GM21737 (cell line): ENCODE measurements around the gene CACNA2D4.

Source experiments
- ATAC-seq: cut with Tn5 transposase; IDR thresholded peaks from one replicate; pipeline ENCODE4 v1.9.1; 2021; ENCODE audit warnings: mild to moderate bottlenecking, moderate library complexity; ENCODE audit not compliant: unreplicated experiment

Gene CACNA2D4

DNA sequence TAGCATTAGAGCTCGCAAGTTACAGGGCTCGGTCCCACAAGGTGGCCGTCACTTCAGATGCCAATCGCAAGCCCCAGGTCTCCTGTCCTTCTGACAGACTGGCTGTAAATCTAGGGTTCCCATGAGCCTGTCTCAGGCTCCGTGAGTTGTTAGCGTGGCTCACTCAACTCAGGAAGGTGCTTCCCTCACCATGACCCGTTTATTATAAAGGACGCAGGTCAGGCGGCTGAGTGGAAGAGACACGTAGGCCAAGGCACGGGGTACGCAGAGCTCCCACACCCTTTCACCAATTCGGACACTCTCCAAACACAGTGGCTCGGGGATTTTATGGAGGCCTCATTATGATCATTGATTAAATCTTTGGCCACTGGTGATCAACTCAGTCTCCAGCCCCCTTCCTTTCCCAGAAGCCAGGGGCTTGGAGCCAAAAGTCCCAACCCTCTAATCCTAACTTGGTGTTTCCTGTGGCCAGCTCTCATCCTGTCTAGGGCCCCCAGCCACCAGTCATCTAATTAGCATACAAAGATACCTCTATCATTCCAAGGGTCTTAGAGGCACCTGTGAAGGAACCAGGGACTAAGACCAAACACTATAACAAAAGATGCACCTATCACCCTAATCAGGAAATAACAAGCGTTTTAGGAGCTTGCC is 123.9 kb downstream of the CACNA2D4 start:
- no peak for ATAC-seq

DNA sequence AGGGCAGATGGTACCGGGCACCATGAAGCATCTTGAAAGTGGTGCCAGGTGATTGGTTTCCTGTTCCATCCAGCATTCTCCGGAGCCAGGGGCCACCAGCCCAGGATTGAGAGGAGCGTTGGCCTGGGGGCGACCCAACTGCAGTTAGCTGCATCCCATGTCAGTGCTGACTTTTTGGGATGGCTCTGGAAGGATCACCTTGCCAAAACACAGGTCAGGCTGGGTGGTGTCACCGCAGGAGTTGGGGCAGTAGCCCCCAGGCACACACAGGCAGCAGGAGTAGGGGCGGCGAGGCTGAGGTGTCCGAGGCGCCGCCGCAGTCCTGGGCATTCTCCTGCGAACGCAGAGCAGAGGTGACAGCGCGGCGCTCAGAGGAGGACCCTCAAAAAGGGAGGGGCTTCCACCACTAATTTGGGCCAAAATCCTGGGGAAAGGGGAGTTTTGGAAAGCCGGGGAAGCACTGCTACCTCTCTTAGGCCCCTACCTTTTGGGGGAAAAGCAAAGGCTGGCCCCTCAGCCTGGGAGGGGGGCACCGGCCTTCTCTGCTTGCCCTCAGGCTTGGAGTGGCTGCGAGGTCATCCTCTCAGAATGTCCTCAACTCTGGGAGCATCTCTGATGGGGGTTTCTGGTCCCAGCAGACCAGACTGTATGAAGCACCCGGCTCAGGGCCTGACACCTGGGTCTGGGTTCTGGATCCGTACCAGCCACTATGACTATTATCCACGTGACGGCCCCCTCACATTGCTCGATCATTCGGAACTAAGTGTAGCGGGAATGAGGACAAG is 124.8 kb downstream of the CACNA2D4 start:
- ATAC-seq, result no peak

DNA sequence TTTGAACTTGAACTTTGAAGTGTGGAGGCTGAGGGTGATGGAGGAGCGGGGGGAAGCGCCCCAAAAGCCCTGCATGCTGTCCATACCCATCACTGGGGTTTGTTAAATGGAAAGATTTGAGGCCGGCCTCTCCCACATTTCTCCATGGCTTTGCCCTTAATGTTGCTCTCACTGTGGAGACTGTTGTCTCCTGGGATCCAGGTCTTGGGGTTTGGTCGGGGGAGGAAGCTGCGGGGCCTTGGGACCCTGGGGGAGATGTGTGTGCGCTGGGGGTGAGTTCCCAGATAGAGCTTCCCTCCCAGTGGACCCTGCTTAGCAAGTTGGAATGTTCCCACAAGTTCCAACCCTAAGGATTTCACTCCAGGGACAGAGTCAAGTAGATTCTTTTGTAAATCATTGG is 126.0 kb downstream of the CACNA2D4 start:
- ATAC-seq, result no peak

DNA sequence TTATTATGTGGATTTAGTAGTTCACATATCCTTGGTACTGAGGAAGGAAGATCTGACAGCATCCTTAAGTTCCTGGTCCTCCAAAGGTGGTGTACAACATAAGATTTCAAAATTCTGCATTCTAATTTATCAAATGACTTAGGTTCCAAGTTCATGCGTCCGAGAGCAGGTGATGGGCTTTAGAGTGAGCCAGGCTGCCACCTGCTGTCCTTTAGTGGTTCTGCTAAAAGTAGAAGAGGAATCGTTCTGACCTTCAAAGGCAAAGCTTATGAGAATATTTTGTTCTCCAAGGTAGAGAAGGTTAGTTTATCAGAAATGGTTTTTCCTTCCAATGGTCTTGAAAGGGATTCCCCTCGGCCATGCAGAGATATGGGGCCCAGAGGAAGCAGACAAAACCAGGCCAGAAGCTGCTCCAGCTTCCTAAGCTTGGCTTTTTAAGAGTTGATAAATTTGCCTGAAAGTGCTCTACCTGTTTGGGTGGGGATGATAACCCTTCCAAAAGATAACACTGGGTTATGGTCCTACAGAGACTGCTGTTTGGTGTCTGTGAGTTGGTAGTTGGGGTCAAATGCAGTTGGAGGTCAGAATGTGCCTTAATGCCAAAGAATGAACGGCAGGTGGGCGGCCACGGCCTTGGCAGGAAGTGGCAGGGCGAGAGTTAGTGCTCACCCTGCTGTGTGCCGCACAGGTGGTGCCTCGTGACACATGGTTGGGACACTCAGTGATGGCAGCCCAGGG is 127.2 kb downstream of the CACNA2D4 start:
- no peak for ATAC-seq

DNA sequence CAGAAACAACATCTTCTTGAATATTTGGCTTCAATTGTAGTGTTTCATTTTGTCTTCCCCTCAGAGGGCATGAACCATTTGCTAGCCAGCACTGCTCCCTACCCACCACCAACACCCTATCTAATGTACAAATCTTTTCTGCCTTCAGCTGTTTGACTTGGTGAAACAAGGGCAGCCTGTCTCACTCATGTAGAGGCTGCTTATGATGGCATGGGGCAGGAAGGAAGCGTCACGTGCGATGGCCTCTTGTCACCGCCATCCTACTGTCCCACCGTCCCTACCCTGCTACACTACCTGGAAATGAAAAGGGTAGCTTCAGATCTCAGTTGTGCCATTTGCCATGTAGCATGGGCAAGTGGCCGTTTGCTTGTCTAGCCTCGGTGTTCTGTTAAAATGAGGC is 128.0 kb downstream of the CACNA2D4 start:
- ATAC-seq, result no peak

DNA sequence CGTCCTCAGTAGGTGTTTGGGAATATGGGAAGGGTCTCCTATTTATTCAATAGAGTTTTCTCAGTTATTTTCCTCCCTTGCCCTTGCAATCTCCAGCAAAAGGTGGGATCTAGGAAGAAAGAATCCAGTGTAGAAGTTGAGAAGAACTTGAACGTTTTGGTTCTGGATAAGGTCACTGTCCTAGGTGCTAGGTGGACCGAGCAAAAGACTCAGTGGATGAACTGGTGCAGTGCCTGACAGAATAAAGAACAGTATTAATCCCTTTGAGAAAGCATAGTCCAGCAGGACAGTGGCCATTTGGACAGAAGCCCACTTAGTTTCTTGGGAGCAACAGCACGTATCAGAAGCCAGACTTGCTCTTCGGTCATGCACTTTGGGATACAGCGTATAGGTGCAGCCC is 130.7 kb downstream of the CACNA2D4 start:
- ATAC-seq, result no peak

DNA sequence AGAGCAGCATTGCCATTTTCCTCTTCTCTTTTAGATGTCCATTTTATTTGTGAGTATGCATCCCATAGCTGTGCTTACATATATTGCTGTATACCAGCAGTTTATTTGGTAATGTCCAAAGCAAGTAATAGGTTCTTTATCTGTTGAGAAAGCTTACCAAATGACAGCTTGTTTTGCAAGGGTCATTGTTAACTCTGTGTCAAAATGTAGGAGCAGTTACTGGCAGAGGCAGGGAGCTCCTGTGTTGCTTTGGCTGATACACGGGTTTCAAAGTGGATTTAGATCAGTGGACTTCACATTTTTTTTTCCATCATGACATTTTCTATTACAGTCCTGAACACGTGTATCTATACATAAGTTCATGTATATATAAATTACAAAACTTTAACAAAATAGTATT is 136.2 kb downstream of the CACNA2D4 start:
- ATAC-seq, result no peak

DNA sequence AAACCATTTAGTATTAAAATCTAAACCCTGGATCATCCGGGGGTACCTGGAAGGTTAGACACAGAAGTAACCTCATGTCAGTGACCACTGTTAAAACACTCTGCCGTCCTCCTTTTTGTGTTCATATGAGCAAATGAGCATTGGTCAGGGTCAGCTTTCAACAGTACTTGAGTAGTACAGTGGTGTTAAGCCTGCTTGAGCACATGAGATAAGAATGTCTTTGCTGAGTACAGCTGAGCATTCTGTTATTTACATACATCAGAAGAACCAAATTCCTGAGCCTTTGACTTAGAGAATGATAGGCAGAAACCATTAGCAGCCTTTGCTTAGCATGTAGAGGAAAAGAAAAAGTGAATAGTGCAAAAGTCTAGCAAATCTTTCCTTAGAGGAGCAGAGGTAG is 136.7 kb downstream of the CACNA2D4 start:
- ATAC-seq, result no peak

DNA sequence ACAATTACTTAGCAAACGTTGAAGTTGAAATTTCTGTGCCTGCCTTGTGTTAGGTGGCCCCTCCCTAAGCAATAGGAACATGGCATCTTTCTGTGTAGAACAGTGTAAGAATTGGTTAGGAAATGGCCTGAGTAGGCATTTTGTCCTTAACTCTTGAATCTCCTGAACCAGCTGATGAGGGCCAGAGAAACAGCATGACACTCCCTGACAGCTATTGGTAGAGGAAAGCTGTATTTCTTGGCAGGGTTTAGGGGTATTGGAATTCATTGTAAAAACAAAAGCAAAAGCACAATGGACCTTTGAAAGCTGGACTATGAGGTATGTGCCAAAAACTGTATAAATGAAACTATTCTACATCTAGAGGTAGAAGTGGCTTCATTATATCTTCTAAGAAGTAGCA is 138.7 kb downstream of the CACNA2D4 start:
- no peak for ATAC-seq

DNA sequence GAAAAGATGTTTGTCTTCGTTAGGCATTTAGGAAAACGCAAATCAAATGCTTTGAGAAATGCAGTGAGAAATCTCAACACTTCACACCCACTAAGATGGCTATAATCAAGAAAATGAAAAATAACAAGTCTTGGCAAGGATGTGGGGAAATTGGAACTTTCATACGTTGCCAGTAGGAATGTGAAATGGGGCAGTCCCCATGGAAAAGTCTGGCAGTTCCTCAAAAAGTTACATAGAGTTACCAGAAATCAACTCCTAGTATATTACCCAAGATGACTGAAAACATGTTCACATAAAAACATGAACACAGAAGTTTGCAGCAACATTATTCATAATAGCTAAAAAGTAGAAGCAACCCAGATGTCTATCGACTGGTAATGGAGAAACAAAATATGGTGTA is 139.5 kb downstream of the CACNA2D4 start:
- no peak for ATAC-seq

DNA sequence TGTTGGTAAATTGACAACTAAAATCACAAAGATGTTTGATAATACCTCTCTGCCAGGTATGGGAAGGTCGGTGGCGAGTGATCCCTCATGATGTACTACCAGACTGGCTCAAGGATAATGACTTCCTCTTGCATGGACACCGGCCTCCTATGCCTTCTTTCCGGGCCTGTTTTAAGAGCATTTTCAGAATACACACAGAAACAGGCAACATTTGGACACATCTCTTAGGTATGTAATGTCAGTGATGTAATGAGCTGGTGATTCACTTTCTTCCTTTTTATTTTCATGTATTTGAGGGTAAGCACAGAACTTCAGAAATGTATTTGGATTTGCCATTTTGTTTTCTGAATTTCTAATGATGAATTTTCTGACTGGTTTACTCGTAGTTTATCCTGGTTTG is 140.7 kb downstream of the CACNA2D4 start:
- ATAC-seq, result no peak

DNA sequence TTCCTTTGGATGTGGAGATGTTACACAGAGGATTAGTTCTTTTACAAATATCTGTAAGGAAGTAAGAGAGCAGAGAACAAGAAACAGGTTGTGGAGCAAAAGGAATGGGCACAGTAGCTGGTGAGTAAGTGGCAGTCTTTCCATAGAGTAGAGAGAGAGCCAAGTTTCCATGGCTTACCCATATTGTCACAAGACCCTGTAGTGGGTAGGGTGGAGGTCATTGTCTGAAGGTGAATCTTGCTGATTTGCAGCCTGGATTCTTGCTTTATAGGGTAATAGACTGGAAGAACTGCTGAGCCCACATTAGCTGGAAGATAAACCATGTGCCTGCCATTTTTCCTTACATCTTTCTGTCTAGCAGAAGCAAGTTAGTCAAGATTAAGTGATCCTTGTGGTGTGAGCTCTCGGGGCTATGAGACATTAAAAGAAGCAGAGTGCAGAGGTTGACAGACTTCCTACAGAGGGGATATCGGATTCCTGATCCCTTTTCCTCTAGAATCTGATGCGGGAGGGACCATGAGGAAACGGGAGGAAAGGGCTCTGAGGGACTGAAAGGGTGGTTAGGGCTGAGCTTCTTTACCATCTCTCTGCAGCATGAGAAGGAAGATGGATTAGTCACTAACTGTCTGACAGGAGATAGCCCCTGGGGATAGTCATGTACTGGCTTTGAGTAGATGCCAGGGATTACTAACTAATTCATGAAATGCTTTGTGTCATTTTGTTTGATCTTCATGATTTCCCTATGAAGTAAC is 142.1 kb downstream of the CACNA2D4 start:
- ATAC-seq, result no peak

DNA sequence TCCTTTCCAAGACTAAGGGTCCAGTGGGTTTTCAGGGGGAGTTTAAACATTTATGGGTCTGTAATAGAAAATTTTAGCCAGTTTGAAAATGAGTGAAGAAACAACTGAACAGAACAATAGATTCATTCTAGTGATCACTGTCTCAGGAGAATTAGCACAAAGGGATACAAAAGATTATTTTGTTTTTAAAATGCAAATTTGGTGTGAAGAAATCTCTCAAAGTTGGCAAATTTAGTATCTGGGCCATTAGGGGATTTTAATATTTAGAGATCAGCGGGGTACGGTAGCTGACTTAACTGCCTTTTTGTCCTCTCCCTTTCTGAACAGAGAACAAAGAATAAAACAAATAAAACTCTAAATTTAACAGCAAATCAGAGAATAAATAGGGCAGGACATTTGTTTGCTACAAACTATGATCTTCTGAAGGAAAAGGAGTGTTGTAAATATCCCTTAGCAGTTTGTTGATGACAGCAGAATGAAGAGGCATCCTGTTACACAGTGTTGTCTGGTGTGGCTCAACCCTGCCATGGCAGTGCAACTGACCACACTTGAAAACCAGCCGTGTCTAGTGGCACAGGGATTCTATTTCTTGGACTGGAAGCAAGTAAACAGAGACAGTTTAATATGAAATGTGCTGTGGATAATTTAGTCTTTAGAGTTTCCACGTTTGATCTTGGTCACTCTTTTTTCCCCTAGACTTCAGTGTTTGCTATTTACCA is 144.4 kb downstream of the CACNA2D4 start:
- ATAC-seq, result no peak

DNA sequence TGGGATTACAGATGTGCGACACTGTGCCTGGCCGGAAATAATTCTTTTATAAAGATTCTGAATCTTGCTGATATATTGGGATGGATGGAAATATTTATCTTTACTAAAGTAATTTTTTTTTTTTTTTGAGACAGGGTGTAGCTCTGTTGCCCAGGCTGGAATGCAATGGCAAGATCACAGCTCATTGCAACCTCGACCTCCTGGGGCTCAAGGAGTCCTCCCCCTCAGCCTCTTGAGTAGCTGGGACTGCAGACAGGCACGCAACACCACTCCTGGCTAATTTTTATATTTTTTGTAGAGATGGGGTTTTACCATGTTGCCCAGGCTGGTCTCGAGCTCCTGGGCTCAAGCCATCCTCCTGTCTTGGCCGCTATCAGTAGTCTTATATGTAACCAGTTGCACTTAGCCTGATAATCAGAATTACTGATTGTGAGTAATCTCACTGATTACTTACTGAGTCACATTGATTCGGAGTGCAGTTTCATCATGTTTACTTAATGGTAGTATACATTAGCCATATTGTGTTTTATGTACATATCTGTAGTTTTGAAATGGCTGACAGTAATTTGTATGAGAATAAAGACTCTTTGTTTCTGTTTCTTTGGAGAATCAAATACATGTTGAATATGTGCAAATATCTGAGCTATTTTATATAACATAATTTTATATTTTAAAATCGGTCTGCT is 148.5 kb downstream of the CACNA2D4 start:
- no peak for ATAC-seq

DNA sequence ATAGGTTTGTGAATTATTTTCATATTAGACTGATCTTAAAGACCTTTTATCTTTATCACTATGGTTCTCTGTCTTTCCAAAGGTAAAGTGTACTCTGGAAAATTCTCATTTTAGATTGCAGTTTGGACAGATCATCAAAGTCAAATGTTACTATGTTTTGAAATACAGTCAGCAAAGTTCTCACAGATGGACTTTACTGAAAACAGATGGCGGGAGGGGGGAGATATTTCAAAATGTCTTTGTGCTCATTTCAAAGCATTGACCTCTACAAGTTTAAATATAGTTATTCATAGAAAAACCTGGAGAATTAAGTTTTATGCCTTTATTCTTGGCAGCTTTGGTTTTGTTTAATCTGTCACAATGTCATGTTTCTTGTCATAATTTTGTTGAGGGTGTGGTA is 149.8 kb downstream of the CACNA2D4 start:
- no peak for ATAC-seq

DNA sequence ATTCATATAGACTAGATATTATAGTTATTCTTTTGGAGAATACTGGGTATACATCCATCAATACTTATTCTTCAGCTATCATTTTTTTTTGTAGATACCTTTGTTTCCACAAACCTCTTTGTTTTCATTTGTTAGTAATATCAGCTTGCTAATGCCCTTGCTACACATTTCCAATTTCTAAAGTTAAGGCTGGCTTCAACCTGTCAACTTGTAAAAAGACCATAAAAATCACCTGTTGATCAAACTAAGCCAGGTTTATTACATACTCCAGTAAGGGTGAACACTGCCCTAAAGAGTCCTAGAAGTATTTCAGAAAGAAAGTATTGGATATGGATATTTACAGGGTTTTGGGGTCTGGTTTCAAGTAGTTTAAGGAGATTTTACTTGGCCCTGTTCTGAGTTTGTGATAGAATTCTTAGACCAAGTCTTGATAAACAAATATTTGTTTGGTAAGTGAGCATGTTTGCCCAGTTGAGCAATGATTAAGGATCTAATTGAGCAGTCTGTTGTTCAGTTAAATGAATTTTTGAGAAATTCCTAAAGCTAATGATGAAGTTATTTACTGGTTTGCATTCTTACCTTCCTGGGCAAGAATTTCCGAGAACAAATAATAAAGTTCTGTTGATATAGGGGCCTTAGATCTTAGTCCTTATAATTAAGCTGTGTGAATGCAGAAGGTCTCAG is 150.9 kb downstream of the CACNA2D4 start:
- no peak for ATAC-seq

DNA sequence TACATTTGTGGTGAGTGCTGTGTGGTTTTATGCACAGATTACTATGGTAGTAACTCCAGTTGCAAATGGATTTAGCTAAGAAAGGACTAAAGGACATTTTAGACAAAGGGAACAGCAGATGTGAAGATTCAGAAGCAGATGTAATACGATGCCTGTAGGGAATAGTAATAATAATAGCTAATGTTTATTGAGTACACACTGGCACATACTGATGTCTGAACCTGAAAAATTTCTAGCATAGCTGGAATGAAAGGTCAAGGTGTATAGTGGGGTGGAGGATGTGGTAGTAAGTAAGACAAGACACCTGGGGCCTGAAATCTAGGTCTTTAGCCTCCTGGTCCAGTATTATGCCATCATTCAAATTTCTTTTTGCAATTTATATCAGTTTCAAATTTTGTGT is 152.3 kb downstream of the CACNA2D4 start:
- ATAC-seq, result no peak

DNA sequence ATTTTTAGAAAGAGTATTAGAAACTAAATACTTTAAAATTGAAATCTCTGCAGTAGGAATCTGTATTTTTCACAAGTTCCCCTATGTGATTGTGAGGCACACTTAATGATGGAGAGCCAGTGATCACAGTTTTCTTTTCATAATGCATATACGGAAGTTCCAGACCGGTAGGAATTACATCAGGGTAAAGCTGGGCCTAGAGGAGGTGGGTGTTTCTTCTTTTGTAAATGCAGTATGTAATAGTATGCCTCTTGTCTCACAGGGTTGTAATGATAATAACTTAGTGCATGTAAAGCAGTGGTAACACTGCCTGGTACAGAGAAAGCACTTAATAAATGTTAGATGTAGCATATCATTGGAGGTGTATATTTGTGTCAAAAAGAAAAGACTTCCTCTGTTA is 155.3 kb downstream of the CACNA2D4 start:
- no peak for ATAC-seq

DNA sequence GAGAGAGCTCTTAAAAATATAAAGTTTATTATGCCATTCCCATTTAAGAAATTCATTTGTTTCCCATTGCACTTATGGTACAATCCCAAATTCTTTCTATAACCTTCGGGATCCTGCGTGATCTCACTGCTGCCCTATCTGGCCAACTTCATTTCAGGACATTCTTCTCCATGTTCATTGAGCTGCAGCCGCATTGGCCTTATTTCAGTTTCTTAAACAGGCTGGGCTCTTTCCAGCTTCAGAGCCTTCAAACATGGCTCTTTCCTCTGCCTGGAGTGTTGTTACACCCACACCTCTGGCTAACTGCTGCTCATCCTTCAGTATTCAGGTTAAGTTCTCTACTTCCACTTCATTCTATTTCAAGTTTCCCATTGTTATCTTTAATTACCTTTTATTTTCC is 156.6 kb downstream of the CACNA2D4 start:
- no peak for ATAC-seq
